ENCODE results near the gene OR2F2. TPM values are rescaled to one million over a fixed set of nuclear protein-coding genes. Genes with fewer than 3 reads are reported as not detected.

The OR2F2 gene
- total RNA-seq, 2 donors from 2014 or later, result not detected

- Histone ChIP-seq H3K27ac (no peak overlapping the region), H3K4me3 (no peak overlapping the region), H3K9me3 (no peaks in the 10 kb centered on the region), H3K27me3 (replicated peaks; ENCODE audit: insufficient read depth) (no peaks in the 10 kb centered on the region), H3K36me3 (no peaks in the 10 kb centered on the region), H3K4me1 (ENCODE audit: control insufficient read depth in 1 of 2, low read depth in 2 of 2) (peaks cover 0 to 11% of the 10 kb centered on the region in 2 donors)
- no peak for DNase-seq (ENCODE audit: low spot score)
- no peak for ATAC-seq (ENCODE audit: insufficient number of reproducible peaks, low FRiP score, low read depth)
- TF ChIP-seq CTCF (IDR thresholded peaks at IDR 0.05), result no peak
These were observed 1.3 kb downstream of the OR2F2 start for GRCh38 chr7:143936087-143937009.

GRCh38 chr7:143938379-143939243 is 3.6 kb downstream of the OR2F2 start:
- no peak for TF ChIP-seq CTCF (IDR thresholded peaks at IDR 0.05)
- Histone ChIP-seq H3K27ac (no peak overlapping the region), H3K27me3 (replicated peaks; ENCODE audit: insufficient read depth) (no peaks in the 10 kb centered on the region), H3K9me3 (no peaks in the 10 kb centered on the region), H3K4me1 (ENCODE audit: control insufficient read depth in 1 of 2, low read depth in 2 of 2) (peaks cover 0 to 11% of the 10 kb centered on the region in 2 donors), H3K4me3 (no peak overlapping the region), H3K36me3 (no peaks in the 10 kb centered on the region)
- ATAC-seq (ENCODE audit: insufficient number of reproducible peaks, low FRiP score, low read depth) (no peak), DNase-seq (ENCODE audit: low spot score) (no peak)

GRCh38 chr7:143945423-143945822 is 10.4 kb downstream of the OR2F2 start:
- no peak overlapping the region for H3K4me3 ChIP-seq
- TF ChIP-seq CTCF (IDR thresholded peaks at IDR 0.05), result no peak
- H3K27me3 ChIP-seq (replicated peaks; ENCODE audit: insufficient read depth), result no peaks in the 10 kb centered on the region
- no peak for DNase-seq (ENCODE audit: low spot score)
- no peak overlapping the region for H3K27ac ChIP-seq
- ATAC-seq (ENCODE audit: insufficient number of reproducible peaks, low FRiP score, low read depth), result no peak
- no peaks in the 10 kb centered on the region for H3K4me1 ChIP-seq (ENCODE audit: control insufficient read depth in 1 of 2, low read depth in 2 of 2)
- no peaks in the 10 kb centered on the region for H3K36me3 ChIP-seq
- no peaks in the 10 kb centered on the region for H3K9me3 ChIP-seq

- Histone ChIP-seq H3K27me3 (replicated peaks; ENCODE audit: insufficient read depth) (no peaks in the 10 kb centered on the region), H3K36me3 (no peaks in the 10 kb centered on the region), H3K9me3 (no peaks in the 10 kb centered on the region), H3K4me3 (no peak overlapping the region), H3K4me1 (ENCODE audit: control insufficient read depth in 1 of 2, low read depth in 2 of 2) (no peaks in the 10 kb centered on the region), H3K27ac (no peak overlapping the region)
- TF ChIP-seq CTCF (IDR thresholded peaks at IDR 0.05), result no peak
- ATAC-seq (ENCODE audit: insufficient number of reproducible peaks, low FRiP score, low read depth) (no peak), DNase-seq (ENCODE audit: low spot score) (no peak)
These were observed 12.1 kb downstream of the OR2F2 start for GRCh38 chr7:143947111-143947510.

GRCh38 chr7:143948733-143949132 is 13.7 kb downstream of the OR2F2 start:
- H3K4me1 ChIP-seq (ENCODE audit: control insufficient read depth in 1 of 2, low read depth in 2 of 2), result peaks cover 4 to 9% of the 10 kb centered on the region in 2 donors
- no peaks in the 10 kb centered on the region for H3K36me3 ChIP-seq
- no peak for TF ChIP-seq CTCF (IDR thresholded peaks at IDR 0.05)
- H3K27ac ChIP-seq, result no peak overlapping the region
- no peak for DNase-seq (ENCODE audit: low spot score)
- no peaks in the 10 kb centered on the region for H3K27me3 ChIP-seq (replicated peaks; ENCODE audit: insufficient read depth)
- H3K9me3 ChIP-seq, result no peaks in the 10 kb centered on the region
- ATAC-seq (ENCODE audit: insufficient number of reproducible peaks, low FRiP score, low read depth), result no peak
- no peak overlapping the region for H3K4me3 ChIP-seq

All from thoracic aorta (tissue), 2 donors.